Kidney (tissue), 14 donors: ENCODE measurements around the gene CSAD. TPM values are rescaled to one million over a fixed set of nuclear protein-coding genes. Genes with fewer than 3 reads are reported as not detected.

ENCODE experiments used
- DNase-seq, 5 donors: peaks; one replicate each; pipeline ENCODE4 v3.0.0-alpha.2; 2013 to 2020
- FAIRE-seq: peaks from 2 replicates; lab custom pipeline; 2012; peaks lifted over from hg19 to GRCh38; lab: Jason Lieb, UNC
- H3K27ac ChIP-seq, 2 donors: one replicate each; pipeline ENCODE4 v1.7.0; 2013; ENCODE audit warnings: low read depth in 2 of 2, low read length in 2 of 2, inconsistent platforms in 1 of 2
- H3K27me3 ChIP-seq: one replicate; pipeline ENCODE4 v1.7.1; 2013; ENCODE audit warnings: low read length, inconsistent platforms; ENCODE audit not compliant: control insufficient read depth, insufficient read depth
- H3K36me3 ChIP-seq, 3 donors: one replicate each; pipeline versions ENCODE4 v1.7.0 to v1.7.1; 2013; ENCODE audit warnings: low read length in 3 of 3, control low read depth in 1 of 3, inconsistent platforms in 1 of 3; ENCODE audit not compliant: insufficient read depth in 3 of 3, control insufficient read depth in 2 of 3
- H3K4me1 ChIP-seq, 3 donors: one replicate each; pipeline versions ENCODE4 v1.7.0 to v1.7.1; 2013; ENCODE audit warnings: low read length in 3 of 3, inconsistent platforms in 1 of 3, low read depth in 1 of 3; ENCODE audit not compliant: control insufficient read depth in 2 of 3, insufficient read depth in 2 of 3
- H3K4me3 ChIP-seq, 3 donors: one replicate each; pipeline versions ENCODE4 v1.7.0 to v1.8.1; 2013; ENCODE audit warnings: low read length in 3 of 3, control low read depth in 1 of 3, inconsistent platforms in 1 of 3
- H3K9ac ChIP-seq, 3 donors: one replicate each; pipeline versions ENCODE4 v1.7.0 to v1.7.1; 2013; ENCODE audit warnings: low read length in 3 of 3, control low read depth in 1 of 3, inconsistent platforms in 1 of 3
- H3K9me3 ChIP-seq, 3 donors: one replicate each; pipeline versions ENCODE4 v1.7.0 to v1.7.1; 2013; ENCODE audit warnings: low read length in 3 of 3, control low read depth in 1 of 3, inconsistent platforms in 1 of 3; ENCODE audit not compliant: control insufficient read depth in 2 of 3, insufficient read depth in 1 of 3
- intact Hi-C: fragments of 100-400 bp; cut with DNase I; formaldehyde crosslinking; loops from one replicate; pipeline ENCODE4 v1.11.1; 2022
- polyA plus RNA-seq: library from polyadenylated mRNA; stranded (reverse); fragments of 350-450 nt; fragmentation: Illumina TruSeq; extraction: RNeasy Lipid Tissue Mini Kit (QIAGEN cat#74804); gene quantifications from one replicate; pipeline ENCODE4 v1.2.3, GENCODE V29; 2014; ENCODE audit warnings: low read depth, low replicate concordance; ENCODE audit not compliant: insufficient read depth
- total RNA-seq: library from RNA; stranded (reverse); fragmentation: NEBNext Ultra II Directional; extraction: Animal tissue kit (Norgen Biotek cat#: 25700); gene quantifications from one replicate; pipeline ENCODE4 v1.2.1, GENCODE V29; 2021
- TF ChIP-seq, protein P1 (sequence below): IDR thresholded peaks from 3 replicates; pipeline ENCODE4 v1.5.1; 2012; ENCODE audit warnings: mild to moderate bottlenecking, moderate library complexity, borderline replicate concordance; ENCODE audit not compliant: insufficient read depth; ENCODE audit errors: extremely low read depth
- donor health status: control.
- donor health status: control.
- donor health status: control.
- donor health status: control.
- donor health status: control.
- donor health status: DM: yes; HTN: yes; CAD: no.
- donor health status: Normal renal cell carcinoma (clear cell type).

Gene CSAD
- total and polyA plus RNA-seq, 2 donors from 2014 or later: 24.0 to 39.1 TPM

DNA sequence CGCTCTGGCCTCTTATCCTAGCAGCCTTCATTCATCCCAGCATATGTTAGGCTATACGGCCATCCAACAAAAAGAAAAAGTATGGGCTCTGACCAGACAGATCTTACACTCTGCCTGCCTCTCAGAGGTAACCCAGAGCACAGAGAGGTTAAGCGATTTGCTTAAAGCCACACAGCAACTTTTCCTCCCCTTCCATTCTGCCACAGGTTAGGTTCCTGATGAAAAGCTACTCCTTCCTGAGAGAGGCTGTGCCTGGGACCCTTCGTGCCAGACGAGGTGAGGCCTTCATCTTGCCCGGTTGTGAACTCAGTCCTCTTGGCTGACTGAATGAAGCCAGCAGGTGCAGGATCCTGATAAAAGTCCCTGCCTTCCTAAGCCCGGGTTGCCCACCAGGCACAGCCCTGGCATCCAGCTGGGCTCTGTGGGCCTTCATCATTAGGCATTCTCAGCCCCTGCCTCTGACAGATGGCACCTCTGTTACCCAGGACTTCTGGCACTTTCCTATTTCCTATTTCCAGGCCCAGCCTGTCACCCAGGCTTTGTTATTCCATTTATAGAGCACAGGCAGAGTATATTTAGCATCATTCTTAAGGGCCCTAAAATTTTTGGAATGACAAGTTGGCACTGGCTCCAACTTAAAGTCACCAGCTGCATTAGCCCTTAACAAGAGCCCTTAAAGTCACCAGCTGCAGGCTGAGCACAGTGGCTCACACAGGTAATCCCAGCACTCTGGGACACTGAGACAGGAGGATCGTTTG, 64.7 kb downstream of the CSAD start:
- TF ChIP-seq, protein P1, sequence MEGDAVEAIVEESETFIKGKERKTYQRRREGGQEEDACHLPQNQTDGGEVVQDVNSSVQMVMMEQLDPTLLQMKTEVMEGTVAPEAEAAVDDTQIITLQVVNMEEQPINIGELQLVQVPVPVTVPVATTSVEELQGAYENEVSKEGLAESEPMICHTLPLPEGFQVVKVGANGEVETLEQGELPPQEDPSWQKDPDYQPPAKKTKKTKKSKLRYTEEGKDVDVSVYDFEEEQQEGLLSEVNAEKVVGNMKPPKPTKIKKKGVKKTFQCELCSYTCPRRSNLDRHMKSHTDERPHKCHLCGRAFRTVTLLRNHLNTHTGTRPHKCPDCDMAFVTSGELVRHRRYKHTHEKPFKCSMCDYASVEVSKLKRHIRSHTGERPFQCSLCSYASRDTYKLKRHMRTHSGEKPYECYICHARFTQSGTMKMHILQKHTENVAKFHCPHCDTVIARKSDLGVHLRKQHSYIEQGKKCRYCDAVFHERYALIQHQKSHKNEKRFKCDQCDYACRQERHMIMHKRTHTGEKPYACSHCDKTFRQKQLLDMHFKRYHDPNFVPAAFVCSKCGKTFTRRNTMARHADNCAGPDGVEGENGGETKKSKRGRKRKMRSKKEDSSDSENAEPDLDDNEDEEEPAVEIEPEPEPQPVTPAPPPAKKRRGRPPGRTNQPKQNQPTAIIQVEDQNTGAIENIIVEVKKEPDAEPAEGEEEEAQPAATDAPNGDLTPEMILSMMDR: no peak
- Histone ChIP-seq H3K9ac (no peak overlapping the region), H3K27ac (no peak overlapping the region), H3K4me3 (no peak overlapping the region), H3K4me1 (no peaks in the 10 kb centered on the region), H3K36me3 (no peaks in the 10 kb centered on the region), H3K9me3 (no peaks in the 10 kb centered on the region), H3K27me3 (no peaks in the 10 kb centered on the region)
- DNase-seq (no peak), FAIRE-seq (no peak)
- intact Hi-C loops: no loop called here

DNA sequence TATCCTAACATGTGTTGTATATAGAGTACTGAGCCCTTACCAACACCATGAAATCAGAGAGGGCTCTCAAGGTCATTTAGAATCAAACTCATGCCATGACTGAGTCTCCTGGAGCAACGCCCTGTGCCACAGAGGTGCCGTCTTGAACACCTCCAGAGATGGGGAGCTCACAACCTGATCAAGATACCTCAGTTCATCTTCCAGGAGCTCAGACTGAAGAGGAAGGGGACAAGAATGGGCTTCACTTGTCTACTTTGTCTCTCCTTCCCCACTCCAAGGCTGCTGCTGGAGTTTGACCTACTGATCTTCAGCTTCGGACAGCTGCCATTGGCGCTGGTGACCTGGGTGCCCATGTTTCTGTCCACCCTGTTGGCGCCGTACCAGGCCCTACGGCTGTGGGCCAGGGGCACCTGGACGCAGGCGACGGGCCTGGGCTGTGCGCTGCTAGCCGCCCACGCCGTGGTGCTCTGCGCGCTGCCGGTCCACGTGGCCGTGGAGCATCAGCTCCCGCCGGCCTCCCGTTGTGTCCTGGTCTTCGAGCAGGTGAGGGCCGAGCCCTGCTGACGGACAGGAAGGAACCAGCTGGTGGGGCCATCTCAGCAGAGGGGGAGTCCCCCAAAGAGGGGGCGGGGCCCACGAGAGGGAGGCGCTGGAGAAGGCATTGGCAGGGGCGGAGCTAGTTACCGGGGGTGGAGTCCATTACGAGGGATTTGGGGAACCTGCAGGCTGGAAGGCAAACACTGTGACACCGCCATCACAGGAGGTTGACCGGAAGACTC, 65.4 kb downstream of the CSAD start:
- FAIRE-seq: no peak
- TF ChIP-seq, protein P1: no peak
- Histone ChIP-seq H3K9ac (no peak overlapping the region), H3K9me3 (no peaks in the 10 kb centered on the region), H3K4me3 (no peak overlapping the region), H3K4me1 (no peaks in the 10 kb centered on the region), H3K27me3 (no peaks in the 10 kb centered on the region), H3K36me3 (no peaks in the 10 kb centered on the region), H3K27ac (no peak overlapping the region)
- intact Hi-C loops: no loop called here
- peak in 1 of 5 donors; percentile 49 for DNase-seq

DNA sequence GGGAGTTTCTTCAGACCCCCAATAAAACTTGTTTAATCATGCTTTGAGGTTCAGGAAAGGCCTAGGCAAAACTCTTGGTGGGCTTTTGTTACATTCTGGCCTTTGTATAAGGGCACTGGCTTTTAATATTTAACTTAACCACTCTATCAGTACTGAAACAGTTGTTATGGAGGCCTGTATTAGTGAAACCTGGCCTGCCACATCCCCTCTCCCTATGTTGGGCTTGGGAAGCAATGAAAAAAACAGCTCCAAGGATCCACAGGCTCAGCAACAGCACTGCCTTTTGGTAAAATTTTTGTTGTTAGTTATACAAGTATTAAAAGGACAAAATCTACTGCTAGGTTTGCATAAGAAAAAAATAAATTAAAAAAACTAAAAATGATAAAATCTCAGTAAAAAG, 66.8 kb downstream of the CSAD start:
- Histone ChIP-seq H3K27me3 (no peaks in the 10 kb centered on the region), H3K9me3 (no peaks in the 10 kb centered on the region), H3K27ac (no peak overlapping the region), H3K4me1 (no peaks in the 10 kb centered on the region), H3K9ac (no peak overlapping the region), H3K4me3 (no peak overlapping the region), H3K36me3 (no peaks in the 10 kb centered on the region)
- intact Hi-C loops: no loop called here
- TF ChIP-seq, protein P1: no peak
- DNase-seq (peak in 1 of 5 donors; percentile 34), FAIRE-seq (no peak)
